ENCODE data around the gene CRYAB. TPM values are rescaled to one million over a fixed set of nuclear protein-coding genes. Genes with fewer than 3 reads are reported as not detected.
A peak's percentile ranks its signal among the peaks of the same experiment; 100 is the strongest.

The CRYAB gene
- total RNA-seq, 2 donors from 2014 or later: 59.0 to 80.1 TPM

GRCh38 chr11:111938687-111939160 lies 27.2 kb upstream of the CRYAB start:
- no peak for DNase-seq (ENCODE audit: low spot score)
- Histone ChIP-seq H3K36me3 (no peaks in the 10 kb centered on the region), H3K4me1 (replicated peaks) (no peaks in the 10 kb centered on the region), H3K4me3 (no peak overlapping the region), H3K27ac (peak overlapping the region; percentile 18 to 71), H3K27me3 (replicated peaks; ENCODE audit: insufficient read depth) (no peaks in the 10 kb centered on the region), H3K9me3 (no peaks in the 10 kb centered on the region)
- 26% methylated on average over 7 of the region's 7 CpGs for WGBS
- TF ChIP-seq POLR2AphosphoS5 (IDR thresholded peaks at IDR 0.05): no peak
- no peak for TF ChIP-seq CTCF (IDR thresholded peaks at IDR 0.05)
- TF ChIP-seq POLR2A (IDR thresholded peaks at IDR 0.05): no peak
- intact Hi-C loops (cut with DNase I): loop anchor here (2.0 kb wide), 1 partner anchor 38 kb away; no protein-coding TSS in a partner anchor

- no peaks in the 10 kb centered on the region for H3K9me3 ChIP-seq
- peak overlapping the region; percentile 59 to 60 for H3K4me3 ChIP-seq
- TF ChIP-seq CTCF (IDR thresholded peaks at IDR 0.05): no peak
- no peak for TF ChIP-seq POLR2A (IDR thresholded peaks at IDR 0.05)
- no peak for TF ChIP-seq POLR2AphosphoS5 (IDR thresholded peaks at IDR 0.05)
- H3K4me1 ChIP-seq (replicated peaks): no peaks in the 10 kb centered on the region
- DNase-seq (ENCODE audit: low spot score): no peak
- no peaks in the 10 kb centered on the region for H3K27me3 ChIP-seq (replicated peaks; ENCODE audit: insufficient read depth)
- 70% methylated on average over 7 of the region's 7 CpGs for WGBS
- H3K27ac ChIP-seq: peak overlapping the region; percentile 71 to 72
- intact Hi-C loops (cut with DNase I): loop anchor here (2.0 kb wide), 1 partner anchor 39 kb away; no protein-coding TSS in a partner anchor
- no peaks in the 10 kb centered on the region for H3K36me3 ChIP-seq
Observed at GRCh38 chr11:111937844-111938243, 26.3 kb upstream of the CRYAB start.

- Histone ChIP-seq H3K4me1 (replicated peaks) (no peaks in the 10 kb centered on the region), H3K9me3 (no peaks in the 10 kb centered on the region), H3K27ac (peak overlapping the region; percentile 71 to 72), H3K4me3 (peak overlapping the region; percentile 59 to 60), H3K27me3 (replicated peaks; ENCODE audit: insufficient read depth) (no peaks in the 10 kb centered on the region), H3K36me3 (no peaks in the 10 kb centered on the region)
- intact Hi-C loops (cut with DNase I): no loop called here
- 5% methylated on average over 9 of the region's 9 CpGs for WGBS
- TF ChIP-seq POLR2A (IDR thresholded peaks at IDR 0.05) (no peak), CTCF (IDR thresholded peaks at IDR 0.05) (no peak), POLR2AphosphoS5 (IDR thresholded peaks at IDR 0.05) (no peak)
- no peak for DNase-seq (ENCODE audit: low spot score)
Observed at GRCh38 chr11:111937461-111937769, 25.8 kb upstream of the CRYAB start.

GRCh38 chr11:111936040-111936540 lies 24.5 kb upstream of the CRYAB start:
- Histone ChIP-seq H3K36me3 (no peaks in the 10 kb centered on the region), H3K9me3 (no peaks in the 10 kb centered on the region), H3K27me3 (replicated peaks; ENCODE audit: insufficient read depth) (no peaks in the 10 kb centered on the region), H3K4me1 (replicated peaks) (no peaks in the 10 kb centered on the region), H3K4me3 (peak overlapping the region; percentile 59 to 60), H3K27ac (peak overlapping the region; percentile 71 to 72)
- intact Hi-C loops (cut with DNase I): no loop called here
- 44% methylated on average over 3 of the region's 3 CpGs for WGBS
- no peak for TF ChIP-seq POLR2A (IDR thresholded peaks at IDR 0.05)
- TF ChIP-seq POLR2AphosphoS5 (IDR thresholded peaks at IDR 0.05): no peak
- TF ChIP-seq CTCF (IDR thresholded peaks at IDR 0.05): no peak
- no peak for DNase-seq (ENCODE audit: low spot score)

- Histone ChIP-seq H3K27me3 (replicated peaks; ENCODE audit: insufficient read depth) (no peaks in the 10 kb centered on the region), H3K4me3 (no peak overlapping the region), H3K9me3 (no peaks in the 10 kb centered on the region), H3K27ac (peak overlapping the region in 1 of 2 donors; percentile 12), H3K4me1 (replicated peaks) (no peaks in the 10 kb centered on the region), H3K36me3 (no peaks in the 10 kb centered on the region)
- no peak for DNase-seq (ENCODE audit: low spot score)
- 72% methylated on average over 4 of the region's 4 CpGs for WGBS
- TF ChIP-seq POLR2AphosphoS5 (IDR thresholded peaks at IDR 0.05) (no peak), POLR2A (IDR thresholded peaks at IDR 0.05) (no peak), CTCF (IDR thresholded peaks at IDR 0.05) (no peak)
- intact Hi-C loops (cut with DNase I): no loop called here
Observed at GRCh38 chr11:111935317-111936039, 23.9 kb upstream of the CRYAB start.

Measured in prostate gland (tissue), 2 donors.